ENCODE results near the gene IRF5.

The IRF5 gene, protein sequence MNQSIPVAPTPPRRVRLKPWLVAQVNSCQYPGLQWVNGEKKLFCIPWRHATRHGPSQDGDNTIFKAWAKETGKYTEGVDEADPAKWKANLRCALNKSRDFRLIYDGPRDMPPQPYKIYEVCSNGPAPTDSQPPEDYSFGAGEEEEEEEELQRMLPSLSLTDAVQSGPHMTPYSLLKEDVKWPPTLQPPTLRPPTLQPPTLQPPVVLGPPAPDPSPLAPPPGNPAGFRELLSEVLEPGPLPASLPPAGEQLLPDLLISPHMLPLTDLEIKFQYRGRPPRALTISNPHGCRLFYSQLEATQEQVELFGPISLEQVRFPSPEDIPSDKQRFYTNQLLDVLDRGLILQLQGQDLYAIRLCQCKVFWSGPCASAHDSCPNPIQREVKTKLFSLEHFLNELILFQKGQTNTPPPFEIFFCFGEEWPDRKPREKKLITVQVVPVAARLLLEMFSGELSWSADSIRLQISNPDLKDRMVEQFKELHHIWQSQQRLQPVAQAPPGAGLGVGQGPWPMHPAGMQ

DNA sequence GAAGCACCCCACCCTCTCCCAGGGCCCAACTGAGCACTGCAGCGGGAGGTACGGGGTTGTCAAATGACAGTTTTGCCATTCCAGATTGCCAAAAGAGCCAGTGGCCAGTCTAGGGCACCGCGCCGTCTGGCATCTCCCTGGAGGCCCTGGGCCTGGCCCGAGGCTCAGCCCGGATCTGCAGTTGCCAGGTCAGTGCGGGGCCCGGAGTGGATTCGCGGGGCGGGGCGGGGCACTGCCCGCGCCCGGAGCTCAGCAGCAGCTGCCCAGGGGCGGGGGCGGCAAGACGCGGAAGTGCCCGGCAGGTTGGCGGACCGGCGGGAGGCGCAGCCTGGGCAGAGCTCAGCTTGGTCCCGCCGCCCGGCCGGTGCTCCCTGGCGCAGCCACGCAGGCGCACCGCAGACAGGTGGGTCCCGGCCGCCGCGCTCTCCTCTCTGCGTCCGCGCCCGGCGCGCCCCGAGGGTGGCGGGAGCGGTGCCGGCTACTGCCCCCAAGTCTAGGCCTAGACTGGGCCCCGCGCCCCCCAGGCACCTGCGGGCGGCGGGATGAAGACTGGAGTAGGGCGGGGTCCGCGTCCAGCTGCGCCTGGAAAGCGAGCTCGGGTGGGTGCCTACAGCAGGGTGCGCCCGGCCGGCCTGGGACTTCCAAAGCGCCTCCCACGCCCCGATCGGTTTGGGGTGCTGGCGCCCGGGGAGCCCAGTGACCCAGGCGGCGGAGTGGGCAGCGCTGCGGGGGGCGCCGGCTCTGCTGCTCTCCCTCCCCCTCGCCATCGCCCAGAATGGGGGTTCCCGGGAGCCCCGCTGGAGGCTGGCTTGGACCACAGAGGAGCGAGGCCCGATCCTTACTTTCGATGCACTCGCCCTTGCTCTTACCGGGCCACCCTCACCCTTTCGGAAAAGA is at the start of gene IRF5:
Gene IRF5 (plus strand): TSS at position 281 of the 897 bp plus-strand sequence. CDS start 4,155 bp downstream, outside the sequence.
- in situ Hi-C loops (cut with MboI; ENCODE audit: low sequenced_read_pairs): no loop called here

DNA sequence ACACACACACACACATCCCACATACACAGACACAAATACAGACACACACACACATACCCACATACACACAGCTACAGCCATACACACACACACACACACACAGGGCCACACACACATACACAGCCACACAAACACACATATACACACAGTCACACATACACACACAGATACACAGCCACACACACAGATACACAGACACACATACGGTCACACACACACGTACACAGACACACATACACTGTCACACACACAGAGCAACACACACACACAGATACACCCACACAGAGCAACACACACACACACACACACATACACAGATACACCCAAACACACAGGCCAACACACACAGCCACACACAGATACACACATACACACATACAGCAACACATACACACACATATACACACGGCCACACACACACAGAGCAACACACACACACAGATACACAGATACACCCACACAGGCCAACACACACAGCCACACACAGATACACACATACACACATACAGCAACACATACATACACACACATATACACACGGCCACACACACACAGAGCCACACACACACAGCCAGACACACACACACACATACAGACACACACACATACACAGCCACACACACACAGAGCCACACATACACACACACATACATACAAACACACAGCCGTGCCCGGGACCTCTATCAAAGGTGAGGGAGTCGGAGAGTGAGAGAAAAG is 49.5 kb upstream of the IRF5 start:
- in situ Hi-C loops (cut with MboI; ENCODE audit: low sequenced_read_pairs): no loop called here

DNA sequence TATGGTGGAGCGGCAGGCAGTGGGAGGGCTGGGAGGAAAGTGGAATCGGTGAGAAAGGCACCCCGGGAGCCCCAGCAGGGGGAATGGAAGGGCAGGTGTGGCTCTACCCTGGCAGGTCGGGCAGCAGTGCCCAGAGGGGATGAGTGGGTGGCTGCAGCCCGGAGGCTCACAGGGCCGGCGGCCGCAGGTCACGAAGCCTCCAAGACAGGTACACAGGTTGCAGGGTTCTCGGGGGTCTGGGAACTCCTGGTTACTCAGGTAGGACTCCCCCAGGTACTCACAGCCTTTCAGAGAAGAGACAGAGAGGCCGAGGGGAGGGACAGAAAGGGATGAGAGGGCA is 49.0 kb upstream of the IRF5 start:
- in situ Hi-C loops (cut with MboI; ENCODE audit: low sequenced_read_pairs): no loop called here

DNA sequence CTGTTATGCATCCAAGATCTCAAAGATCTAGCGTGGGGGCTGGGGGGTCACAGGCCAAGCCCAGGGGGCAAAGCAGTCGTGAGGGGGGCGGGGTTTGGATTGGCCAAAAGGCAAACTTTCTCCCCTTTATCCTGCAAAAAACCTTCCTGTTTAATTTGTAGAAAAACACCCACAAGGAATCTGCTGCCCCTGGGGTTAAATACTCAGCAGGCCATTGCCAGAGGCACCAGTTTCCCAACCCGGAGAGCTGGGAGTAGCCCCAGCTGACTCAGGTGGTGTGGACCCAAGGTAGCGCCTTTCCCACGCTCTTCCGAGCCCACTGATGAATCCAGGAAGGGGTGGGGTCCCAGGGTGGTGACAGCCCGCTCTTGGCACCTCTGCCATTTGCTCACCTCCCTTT is 48.6 kb upstream of the IRF5 start:
- in situ Hi-C loops (cut with MboI; ENCODE audit: low sequenced_read_pairs): no loop called here

DNA sequence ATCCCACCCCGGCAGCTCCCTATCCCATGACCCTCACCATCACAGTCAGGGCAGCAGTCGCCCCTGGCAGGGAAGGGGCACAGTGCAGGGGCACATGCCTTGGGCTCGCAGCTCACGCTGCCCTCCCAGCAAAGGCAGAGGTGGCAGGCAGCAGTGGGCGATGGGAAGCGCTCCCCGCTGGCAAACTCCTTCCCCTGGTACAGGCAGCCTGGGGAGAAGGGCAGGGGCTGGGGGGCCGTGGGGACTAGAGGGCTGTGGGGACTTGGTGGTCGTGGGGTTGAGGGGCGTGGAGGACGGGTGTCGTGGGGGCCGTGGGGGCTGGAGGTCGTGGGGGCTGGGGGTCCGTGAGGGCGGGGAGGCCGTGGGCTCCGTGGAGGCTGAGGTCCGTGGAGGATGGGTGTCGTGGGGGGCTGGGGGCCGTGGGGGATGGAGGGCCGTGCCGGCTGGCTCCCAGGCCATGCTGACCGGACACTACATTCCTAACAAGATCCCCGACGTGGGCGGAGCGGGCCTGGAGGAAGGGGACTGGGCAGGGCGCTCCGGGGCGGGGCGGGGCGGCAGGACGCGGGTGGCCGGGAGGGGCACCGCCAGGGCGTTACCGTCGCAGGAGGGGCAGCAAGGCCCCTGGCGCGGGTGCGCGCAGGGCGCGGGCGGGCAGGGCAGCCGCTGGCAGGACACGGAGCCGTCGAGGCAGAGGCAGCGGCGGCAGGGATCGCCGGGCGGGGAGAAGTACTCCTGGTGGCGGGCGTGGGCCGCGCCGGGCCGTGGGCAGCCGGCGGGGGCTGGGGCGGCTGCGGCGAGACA is 47.2 kb upstream of the IRF5 start:
- in situ Hi-C loops (cut with MboI; ENCODE audit: low sequenced_read_pairs): no loop called here

DNA sequence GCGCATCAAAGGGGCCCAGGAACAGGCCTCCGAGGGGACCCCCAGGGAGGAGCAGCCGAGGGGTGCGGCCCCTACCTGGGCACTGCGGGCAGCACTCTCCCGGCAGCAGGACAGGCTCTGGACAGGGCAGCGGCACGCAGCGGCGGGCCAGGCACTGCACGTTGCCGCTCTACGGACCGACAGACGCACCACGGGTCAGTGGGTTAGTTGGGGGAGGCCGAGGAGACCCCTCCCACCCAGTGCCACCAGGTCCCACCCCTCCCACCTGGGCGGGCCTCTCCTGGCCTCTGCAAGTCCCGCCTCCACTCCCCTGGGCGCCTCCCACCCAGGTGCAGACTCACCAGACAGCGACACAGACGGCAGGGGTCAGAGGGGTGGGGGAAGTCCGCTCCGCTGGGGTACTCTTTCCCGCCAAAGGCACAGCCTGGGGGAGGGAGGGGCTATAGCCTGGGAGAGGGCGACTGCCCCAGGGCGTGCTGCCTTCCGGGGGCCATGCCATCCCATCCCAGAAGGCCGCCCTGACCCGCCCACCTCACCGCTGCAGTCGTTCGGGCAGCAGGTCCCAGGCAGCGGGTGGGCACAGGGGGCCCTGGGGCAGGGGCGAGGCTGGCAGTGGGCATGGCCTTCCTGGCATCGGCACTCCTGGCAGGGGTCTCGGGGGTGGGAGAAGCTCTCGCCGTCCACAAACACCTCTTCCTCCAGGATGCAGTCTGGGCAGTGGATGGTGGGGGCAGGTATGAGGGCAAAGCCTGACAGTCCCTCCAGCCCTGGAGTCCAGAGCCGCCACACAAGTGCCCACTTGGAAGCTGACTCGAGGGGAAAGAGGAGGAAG is 46.4 kb upstream of the IRF5 start:
- in situ Hi-C loops (cut with MboI; ENCODE audit: low sequenced_read_pairs): no loop called here

DNA sequence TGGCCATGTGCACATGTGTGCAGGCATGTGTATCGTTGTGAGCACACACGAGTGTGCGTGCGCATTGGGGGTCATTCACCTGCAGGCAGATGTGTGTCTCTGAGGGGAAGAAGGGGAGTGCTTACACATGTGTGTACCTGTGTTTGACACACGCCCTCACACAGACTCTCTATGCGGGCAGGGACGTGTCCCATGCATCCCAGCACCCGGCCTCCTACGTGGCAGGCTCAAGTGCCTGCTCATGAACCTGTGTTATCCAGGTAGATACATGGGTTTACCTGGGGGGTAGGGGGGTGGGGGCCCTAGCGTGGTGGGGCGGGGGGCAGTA is 45.8 kb upstream of the IRF5 start:
- in situ Hi-C loops (cut with MboI; ENCODE audit: low sequenced_read_pairs): no loop called here

DNA sequence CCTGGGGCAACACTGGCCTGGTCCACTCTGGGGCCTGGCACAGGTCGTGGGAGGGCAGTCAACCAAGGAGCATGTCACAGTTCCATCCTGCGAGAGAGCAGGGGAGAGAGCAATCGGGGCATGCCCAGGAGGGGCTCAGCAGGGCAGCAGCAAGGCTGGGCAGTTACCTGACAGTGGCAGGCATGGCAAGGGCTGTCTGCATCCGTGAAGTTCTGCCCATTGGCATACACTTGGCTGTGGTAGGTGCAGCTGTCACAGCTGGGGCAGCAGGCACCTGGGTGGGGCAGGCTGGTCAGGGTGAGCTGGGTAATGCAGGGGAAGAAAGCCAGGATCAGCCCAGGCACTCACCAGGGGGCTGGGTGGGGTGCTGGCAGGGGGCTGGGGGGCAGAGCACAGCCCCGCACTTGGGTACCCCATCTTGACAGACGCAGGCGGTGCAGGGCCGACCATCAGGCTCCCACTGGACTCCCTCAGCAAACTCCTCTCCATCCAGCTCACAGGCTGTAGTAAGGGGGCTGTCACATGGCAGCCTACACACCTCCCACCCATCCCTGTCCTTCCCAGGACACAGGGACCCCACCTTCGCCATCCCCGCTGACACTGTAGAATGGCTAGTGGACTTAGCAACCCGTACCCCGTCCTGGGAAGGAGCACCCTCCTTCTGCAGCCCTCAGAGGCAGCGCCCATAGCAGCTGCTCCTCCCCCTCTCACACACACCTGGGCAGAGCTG is 45.0 kb upstream of the IRF5 start:
- in situ Hi-C loops (cut with MboI; ENCODE audit: low sequenced_read_pairs): no loop called here

DNA sequence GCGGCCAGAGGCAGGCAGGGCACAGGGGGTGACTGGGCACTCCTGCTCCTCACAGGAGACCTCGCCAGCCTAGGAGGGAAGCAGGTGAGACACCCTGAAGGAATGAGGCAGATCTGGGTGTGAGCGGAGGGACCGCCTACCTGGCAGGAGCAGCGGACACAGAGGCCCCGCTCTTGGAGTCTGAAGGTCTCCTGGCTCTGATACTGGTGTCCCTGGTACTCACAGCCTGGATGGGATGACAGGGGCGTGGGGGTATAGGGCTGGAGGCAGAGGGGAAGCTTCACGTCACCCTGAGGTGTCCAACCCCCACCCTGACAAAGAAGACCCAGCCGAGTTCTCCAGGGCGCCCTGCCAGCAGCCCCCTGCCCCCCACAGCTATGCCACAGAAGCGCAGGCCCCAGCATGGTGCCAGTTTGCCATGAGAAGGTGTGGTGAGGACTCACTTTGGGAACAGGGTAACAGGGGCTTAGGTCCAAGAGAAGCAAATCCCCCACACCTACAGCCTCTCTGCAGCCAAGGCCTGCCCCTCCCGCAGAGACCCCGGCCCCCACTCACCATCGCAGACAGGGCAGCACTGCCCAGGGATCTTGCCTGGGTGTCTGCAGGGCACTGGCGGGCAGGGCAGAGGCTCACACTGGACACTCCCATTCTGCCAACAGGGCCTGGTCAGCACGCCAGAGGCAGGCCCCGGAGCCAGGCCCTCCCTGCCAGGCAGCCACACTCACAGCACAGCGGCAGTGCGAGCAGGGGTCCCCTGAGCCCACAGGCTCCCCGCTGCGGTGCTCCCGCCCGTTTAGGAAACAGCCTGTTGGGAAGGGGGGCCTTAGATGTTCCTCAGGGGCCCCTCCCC is 44.3 kb upstream of the IRF5 start:
- in situ Hi-C loops (cut with MboI; ENCODE audit: low sequenced_read_pairs): no loop called here

DNA sequence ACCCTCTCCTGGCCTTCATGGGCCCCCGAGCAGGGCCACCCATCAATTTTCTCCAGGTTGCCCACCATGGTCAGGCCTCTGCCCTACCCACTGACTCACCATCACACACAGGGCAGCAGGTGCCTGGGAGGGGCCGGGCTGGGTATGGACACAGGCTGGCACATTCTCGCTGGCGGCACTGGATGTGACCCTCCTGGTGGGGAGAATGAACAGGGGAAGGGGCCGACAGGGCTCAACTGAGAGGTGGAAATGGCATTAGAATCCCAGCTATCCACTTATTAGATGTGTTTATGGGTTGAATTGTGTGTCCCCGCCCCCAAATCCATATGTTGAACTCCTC is 43.7 kb upstream of the IRF5 start:
- in situ Hi-C loops (cut with MboI; ENCODE audit: low sequenced_read_pairs): no loop called here

DNA sequence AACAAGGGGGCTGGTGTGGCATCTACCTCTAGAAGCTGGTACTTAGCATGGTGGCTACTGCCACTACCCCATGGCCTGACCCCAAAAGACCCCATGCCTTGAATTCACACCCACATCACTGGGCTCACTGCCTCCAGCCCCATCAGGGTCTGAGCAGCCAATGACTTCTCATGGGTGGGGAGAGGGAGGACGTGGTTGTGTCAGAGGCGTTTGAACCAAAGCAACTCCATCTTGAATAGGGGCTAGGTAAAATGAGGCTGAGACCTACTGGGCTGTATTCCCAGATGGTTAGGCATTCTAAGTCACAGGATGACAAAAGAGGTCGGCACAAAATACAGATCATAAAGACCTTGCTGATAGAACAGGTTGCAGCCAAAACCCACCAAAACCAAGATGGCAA is 42.4 kb upstream of the IRF5 start:
- in situ Hi-C loops (cut with MboI; ENCODE audit: low sequenced_read_pairs): no loop called here

DNA sequence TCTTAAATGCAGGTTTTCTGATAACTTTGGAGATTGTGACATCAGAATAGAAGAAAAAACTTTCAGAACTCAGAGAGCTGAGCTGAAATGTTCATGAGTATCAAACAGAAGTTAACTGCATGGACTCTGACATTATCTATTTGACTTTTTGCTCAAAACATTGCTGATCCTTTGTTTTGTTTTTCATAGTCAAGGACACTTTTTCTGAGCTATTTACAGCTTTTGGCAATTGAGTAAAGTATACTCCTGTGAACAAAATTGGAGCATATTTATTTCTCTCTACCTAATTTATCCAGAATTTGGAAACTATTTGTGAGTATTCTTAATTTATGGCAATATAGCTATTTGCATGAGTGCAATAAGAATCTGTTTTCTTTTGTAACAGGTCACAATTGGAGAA is 38.3 kb upstream of the IRF5 start:
- in situ Hi-C loops (cut with MboI; ENCODE audit: low sequenced_read_pairs): no loop called here

DNA sequence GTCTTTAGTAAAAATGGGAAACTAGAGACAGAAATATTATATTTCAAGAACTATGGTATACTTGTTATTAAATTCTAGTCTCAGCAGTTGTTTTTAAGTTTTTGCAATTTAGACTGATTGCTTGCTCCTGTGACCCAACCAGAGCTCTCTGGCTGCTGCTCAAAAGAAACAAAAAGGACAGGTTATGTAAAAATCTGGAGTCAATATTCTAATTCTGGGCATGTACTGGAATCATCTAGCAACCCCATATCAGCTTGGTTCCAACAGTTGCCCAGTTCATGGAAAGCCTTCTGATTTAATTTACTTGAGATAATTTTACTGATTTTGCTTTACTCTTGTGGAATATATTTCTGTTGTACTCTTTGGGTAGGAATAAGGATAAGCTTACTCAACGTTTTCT is 37.5 kb upstream of the IRF5 start:
- in situ Hi-C loops (cut with MboI; ENCODE audit: low sequenced_read_pairs): no loop called here

DNA sequence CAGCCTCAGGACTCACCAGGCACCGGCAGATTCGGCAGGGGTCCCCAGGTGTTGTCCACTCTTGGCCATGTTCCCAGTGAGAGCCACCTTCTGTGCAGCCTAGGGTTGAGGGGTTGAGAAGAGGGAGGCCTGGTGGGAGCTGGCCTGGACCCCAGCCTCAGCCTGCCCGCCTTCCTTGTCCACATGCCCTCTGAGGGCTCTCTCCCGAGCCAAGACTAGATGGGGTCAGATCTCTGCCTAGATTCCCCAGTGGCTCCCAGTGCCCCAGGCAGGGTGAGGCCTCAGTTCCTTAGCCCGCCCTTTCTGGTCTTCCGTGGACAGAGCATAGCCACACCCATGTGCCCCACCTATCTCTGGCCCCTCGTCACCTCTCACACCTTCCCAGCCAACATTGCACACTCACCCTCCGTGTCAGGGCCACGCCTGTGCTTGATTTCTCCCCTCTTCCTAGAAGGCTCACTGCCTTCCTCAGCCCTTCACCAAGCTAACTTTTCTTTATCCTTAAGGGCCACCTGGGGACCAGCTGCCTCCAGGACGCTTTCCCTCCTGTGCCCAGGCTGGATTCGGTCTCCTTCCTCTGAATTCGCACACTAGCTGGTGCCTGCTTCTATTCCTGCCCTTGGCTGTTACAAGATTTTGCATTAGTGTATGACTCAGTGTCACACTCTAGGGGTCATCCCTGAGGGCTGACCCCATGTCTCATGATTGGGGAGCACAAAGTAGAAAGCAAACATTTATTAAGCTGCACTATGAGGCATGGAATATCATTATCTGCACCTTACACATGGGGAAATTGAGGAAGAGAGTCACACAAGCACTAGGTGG is 34.8 kb upstream of the IRF5 start:
- in situ Hi-C loops (cut with MboI; ENCODE audit: low sequenced_read_pairs): no loop called here

DNA sequence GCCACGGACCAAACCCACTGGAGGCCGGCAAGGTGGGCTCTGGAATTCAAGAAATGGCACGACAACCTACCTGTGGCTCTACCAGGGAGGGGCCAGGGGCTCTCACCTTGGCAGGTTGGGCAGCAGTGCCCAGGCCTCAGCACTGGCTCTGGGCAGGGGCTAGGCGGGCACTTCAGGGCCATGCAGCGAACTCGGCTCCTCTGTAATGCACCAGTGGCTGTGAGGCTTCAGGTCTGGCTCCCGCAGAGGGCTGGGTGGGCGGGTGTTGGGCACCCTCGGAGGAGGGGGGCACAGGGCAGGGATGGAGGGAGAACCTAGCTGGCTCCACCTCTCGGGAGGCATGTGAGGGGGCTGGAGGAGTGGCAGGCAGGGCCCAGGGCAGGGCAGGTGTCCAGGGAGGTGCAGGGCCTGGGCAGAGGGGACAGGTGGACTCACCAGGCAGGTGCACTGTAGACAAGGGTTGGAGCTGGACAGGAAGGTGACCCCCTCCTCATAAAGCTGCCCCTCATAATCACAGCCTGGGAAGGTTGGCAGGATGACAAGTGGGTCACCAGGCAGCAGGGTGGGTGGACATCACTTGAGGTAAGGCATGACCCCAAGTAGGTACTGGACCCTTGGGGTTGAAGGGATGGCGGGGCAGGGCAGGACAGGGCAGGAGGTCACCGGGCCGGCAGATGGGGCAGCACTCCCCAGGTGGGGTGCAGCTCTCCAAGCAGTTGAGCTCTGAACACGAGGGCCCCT is 33.9 kb upstream of the IRF5 start:
- in situ Hi-C loops (cut with MboI; ENCODE audit: low sequenced_read_pairs): no loop called here

DNA sequence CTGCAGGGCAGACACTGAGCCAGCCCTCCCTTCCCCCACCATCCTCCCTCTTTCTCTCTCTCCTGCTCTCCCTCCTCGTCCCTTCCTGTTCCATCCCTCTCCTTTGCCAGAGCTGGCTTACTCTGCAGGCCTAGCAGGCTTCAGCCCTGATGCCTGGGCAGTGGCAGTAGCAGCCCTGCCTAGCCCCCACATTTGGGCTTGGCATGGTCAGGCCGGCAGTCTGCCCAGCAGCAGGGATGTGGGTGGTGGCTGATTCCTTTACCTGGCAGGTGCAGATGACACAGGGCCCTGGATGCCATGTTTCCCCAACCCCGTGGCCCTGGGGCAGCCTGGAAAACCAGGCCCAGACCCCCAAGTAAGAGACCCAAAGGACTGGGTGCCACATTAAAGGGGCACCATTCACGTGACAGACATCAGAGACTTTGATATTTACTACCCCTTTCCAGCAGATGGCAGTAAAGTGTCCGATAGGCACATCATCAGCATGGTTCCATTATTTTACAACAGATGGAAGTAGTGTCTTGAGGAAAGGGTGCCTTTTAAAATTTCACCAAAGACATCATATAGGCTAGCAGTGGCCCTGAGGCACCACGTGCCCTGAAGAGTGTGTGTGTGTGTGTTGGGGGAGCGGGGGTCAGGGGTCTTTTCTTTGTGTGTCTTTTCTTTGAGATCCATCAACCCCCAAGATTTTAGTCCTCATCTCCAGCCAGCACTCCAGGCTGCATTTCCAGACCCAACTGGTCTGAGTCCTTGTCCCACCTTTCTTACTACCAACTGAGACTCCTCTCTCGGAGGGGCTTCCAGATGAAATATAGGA is 33.1 kb upstream of the IRF5 start:
- in situ Hi-C loops (cut with MboI; ENCODE audit: low sequenced_read_pairs): no loop called here

Measured in HL-60/S4 treated with phorbol 12-myristate 13-acetate at 8.2 ng/mL for 4 days and 3 days (cell line).